Endothelial cell of umbilical vein (primary cell): Measurements from ENCODE around the gene AGPAT1.

ENCODE experiments used
- EZH2 ChIP-seq: IDR thresholded peaks from 2 replicates; pipeline ENCODE4 v1.6.1; 2012; ENCODE audit warnings: borderline replicate concordance, low read depth, mild to moderate bottlenecking, moderate library complexity, low read length, inconsistent platforms; ENCODE audit not compliant: severe bottlenecking
- MYC ChIP-seq: IDR thresholded peaks from one replicate; pipeline ENCODE4 v1.6.1; 2011; ENCODE audit warnings: mild to moderate bottlenecking, low read depth, low read length
- TF ChIP-seq, protein P1 (sequence below), 2 donors: IDR thresholded peaks; 1 replicate in 1 of 2; 2 replicates in 1 of 2; pipeline ENCODE4 v1.5.1; 2011; ENCODE audit warnings: low read length in 2 of 2, mild to moderate bottlenecking in 2 of 2, moderate library complexity in 2 of 2, control low read depth in 1 of 2, inconsistent platforms in 1 of 2, low read depth in 1 of 2; ENCODE audit not compliant: insufficient read depth in 1 of 2; ENCODE audit errors: extremely low read depth in 1 of 2

DNA sequence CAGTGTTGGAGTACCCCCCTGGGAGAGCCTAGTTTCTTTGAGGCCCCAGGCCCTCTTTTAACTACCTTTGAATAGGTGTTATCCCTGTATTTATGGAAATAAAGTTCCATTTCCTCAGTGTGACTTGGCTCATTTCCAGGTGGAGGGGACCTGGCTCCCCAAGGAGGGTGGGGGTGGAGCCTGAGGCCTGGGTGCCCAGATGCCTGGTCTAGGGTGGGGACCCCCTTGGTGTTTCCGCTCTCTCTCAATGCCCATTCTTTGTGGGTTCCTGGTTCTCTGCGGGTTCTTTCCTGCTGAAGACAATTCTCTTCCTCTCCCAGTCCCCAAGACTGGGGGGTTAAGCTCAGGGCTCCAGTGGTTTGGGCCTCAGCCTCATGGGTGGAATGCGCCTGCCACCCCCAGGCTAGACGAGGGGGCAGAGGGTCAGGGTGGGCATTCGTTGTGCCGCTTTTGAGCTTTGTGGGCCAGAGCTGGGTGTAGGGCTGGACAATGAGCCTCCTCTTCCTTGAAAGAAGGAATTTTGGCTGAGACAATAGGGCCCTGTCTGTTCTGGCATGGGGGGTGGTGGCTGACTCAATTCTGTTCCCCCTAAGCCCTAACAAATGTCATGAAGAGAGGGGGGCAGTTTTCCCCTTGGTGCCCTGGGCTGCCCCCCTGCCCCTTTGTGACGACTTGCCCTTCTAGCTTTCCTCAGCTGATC is 12.2 kb downstream of the AGPAT1 start:
- TF ChIP-seq, protein P1, sequence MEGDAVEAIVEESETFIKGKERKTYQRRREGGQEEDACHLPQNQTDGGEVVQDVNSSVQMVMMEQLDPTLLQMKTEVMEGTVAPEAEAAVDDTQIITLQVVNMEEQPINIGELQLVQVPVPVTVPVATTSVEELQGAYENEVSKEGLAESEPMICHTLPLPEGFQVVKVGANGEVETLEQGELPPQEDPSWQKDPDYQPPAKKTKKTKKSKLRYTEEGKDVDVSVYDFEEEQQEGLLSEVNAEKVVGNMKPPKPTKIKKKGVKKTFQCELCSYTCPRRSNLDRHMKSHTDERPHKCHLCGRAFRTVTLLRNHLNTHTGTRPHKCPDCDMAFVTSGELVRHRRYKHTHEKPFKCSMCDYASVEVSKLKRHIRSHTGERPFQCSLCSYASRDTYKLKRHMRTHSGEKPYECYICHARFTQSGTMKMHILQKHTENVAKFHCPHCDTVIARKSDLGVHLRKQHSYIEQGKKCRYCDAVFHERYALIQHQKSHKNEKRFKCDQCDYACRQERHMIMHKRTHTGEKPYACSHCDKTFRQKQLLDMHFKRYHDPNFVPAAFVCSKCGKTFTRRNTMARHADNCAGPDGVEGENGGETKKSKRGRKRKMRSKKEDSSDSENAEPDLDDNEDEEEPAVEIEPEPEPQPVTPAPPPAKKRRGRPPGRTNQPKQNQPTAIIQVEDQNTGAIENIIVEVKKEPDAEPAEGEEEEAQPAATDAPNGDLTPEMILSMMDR (IDR thresholded peaks at IDR 0.05; ENCODE audit: extremely low read depth in 1 of 2, insufficient read depth in 1 of 2, low read depth in 1 of 2, low read length in 2 of 2) = no peak
- TF ChIP-seq EZH2 = no peak
- TF ChIP-seq MYC = no peak
